ENCODE results near the gene CACNA1H. TPM values are rescaled to one million over a fixed set of nuclear protein-coding genes. Genes with fewer than 3 reads are reported as not detected.

The CACNA1H gene
- total and polyA plus RNA-seq, 7 experiments from 2014 or later: 0.31 to 8.8 (median 2.2) TPM

DNA sequence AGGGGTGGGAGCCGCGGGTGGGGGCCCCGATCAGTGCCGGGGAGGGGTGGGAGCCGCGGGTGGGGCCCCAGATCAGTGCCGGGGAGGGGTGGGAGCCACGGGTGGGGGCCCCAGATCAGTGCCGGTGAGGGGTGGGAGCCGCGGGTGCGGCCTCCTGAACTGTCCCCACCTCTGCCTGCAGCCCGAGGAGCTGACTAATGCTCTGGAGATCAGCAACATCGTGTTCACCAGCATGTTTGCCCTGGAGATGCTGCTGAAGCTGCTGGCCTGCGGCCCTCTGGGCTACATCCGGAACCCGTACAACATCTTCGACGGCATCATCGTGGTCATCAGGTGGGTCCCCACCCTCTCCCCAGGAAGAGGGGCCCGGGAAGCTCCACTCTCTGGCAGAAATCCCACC, 52.0 kb downstream of the CACNA1H start:
- no peak overlapping the region for H3K27ac Mint-ChIP-seq
- no peak overlapping the region for H3K4me3 ChIP-seq (ENCODE audit: low read length)
- H3K9me3 ChIP-seq (ENCODE audit: control insufficient read depth in 2 of 3, low read length in 3 of 3): no peaks in the 10 kb centered on the region
- ChIA-PET POLR2A (no interaction called here), CTCF (no interaction called here)
- no peaks in the 10 kb centered on the region for H3K36me3 ChIP-seq (ENCODE audit: control insufficient read depth in 2 of 3, insufficient read depth in 3 of 3, low read length in 3 of 3)
- no peak for DNase-seq
- H3K36me3 Mint-ChIP-seq: no peaks in the 10 kb centered on the region
- H3K27ac ChIP-seq (ENCODE audit: low read depth, low read length): no peak overlapping the region
- H3K4me1 Mint-ChIP-seq: peaks cover 0 to 5% (median 4%) of the 10 kb centered on the region in 7 donors
- no peaks in the 10 kb centered on the region for H3K27me3 Mint-ChIP-seq
- no peak overlapping the region for H3K4me3 Mint-ChIP-seq
- peaks cover 0 to 2% (median 0%) of the 10 kb centered on the region in 11 donors for H3K9me3 Mint-ChIP-seq
- intact Hi-C loops (cut with micrococcal nuclease): no loop called here
- no peak for ATAC-seq
- no peaks in the 10 kb centered on the region for H3K4me1 ChIP-seq (ENCODE audit: control insufficient read depth in 2 of 2, insufficient read depth in 2 of 2, low read length in 2 of 2)
- no peaks in the 10 kb centered on the region for H3K27me3 ChIP-seq (ENCODE audit: control insufficient read depth in 2 of 2, insufficient read depth in 2 of 2, low read length in 2 of 2)

DNA sequence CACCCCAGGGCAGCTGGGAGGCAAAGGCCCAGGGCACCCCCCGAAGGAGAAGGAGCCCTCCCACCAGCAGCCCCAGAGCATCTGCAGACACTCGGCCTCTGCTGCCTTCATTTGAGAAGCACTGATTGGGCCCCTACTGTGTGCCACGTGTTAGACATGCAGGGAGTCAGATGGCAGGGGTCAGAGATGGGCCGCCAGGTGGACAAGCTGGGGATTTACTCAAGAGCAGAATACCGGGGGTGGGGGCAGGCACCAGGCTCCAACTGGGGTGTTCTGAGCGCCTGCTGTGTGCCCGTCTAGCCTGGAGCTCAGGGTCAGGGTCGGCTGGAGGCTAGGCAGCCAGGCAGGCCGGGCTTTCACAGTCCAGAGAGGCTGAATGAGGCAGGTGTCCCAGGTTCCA, 53.4 kb downstream of the CACNA1H start:
- peaks cover 0 to 5% (median 4%) of the 10 kb centered on the region in 7 donors for H3K4me1 Mint-ChIP-seq
- CTCF ChIA-PET: no interaction called here
- POLR2A ChIA-PET: no interaction called here
- intact Hi-C loops (cut with micrococcal nuclease): no loop called here
- H3K9me3 Mint-ChIP-seq: no peaks in the 10 kb centered on the region
- ATAC-seq (no peak), DNase-seq (no peak)
- no peaks in the 10 kb centered on the region for H3K27me3 ChIP-seq (ENCODE audit: control insufficient read depth in 2 of 2, insufficient read depth in 2 of 2, low read length in 2 of 2)
- no peaks in the 10 kb centered on the region for H3K36me3 Mint-ChIP-seq
- H3K27ac ChIP-seq (ENCODE audit: low read depth, low read length): no peak overlapping the region
- H3K4me1 ChIP-seq (ENCODE audit: control insufficient read depth in 2 of 2, insufficient read depth in 2 of 2, low read length in 2 of 2): no peaks in the 10 kb centered on the region
- H3K4me3 ChIP-seq (ENCODE audit: low read length): no peak overlapping the region
- H3K27ac Mint-ChIP-seq: no peak overlapping the region
- H3K4me3 Mint-ChIP-seq: no peak overlapping the region
- H3K27me3 Mint-ChIP-seq: no peaks in the 10 kb centered on the region
- H3K9me3 ChIP-seq (ENCODE audit: control insufficient read depth in 2 of 3, low read length in 3 of 3): no peaks in the 10 kb centered on the region
- H3K36me3 ChIP-seq (ENCODE audit: control insufficient read depth in 2 of 3, insufficient read depth in 3 of 3, low read length in 3 of 3): no peaks in the 10 kb centered on the region

DNA sequence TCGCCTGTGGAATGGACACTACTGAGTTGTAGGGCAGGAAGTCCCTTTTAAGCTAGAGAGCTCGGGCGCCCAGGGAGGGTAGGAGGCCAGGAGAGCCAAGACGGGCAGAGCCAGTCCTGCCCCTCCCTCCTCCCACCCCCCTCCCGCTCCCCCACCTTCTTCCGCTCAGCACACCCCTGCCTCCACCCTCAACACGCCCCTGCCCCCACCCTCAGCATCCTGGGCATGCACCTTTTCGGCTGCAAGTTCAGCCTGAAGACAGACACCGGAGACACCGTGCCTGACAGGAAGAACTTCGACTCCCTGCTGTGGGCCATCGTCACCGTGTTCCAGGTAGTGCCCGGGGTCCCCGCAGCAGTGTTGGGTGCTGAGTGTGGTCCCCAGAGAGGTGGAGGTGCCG, 53.9 kb downstream of the CACNA1H start:
- Mint-ChIP-seq H3K9me3 (no peaks in the 10 kb centered on the region), H3K4me3 (peak overlapping the region in 3 of 10 donors; percentile 18 to 75 (median 49)), H3K27ac (peak overlapping the region in 1 of 9 donors; percentile 51), H3K27me3 (no peaks in the 10 kb centered on the region), H3K4me1 (peaks cover 0 to 5% (median 4%) of the 10 kb centered on the region in 7 donors), H3K36me3 (no peaks in the 10 kb centered on the region)
- H3K36me3 ChIP-seq (ENCODE audit: control insufficient read depth in 2 of 3, insufficient read depth in 3 of 3, low read length in 3 of 3): no peaks in the 10 kb centered on the region
- ATAC-seq (peak; percentile 38), DNase-seq (peak in 4 of 9 donors; percentile 14 to 49 (median 31))
- no peak overlapping the region for H3K27ac ChIP-seq (ENCODE audit: low read depth, low read length)
- intact Hi-C loops (cut with micrococcal nuclease): no loop called here
- no peaks in the 10 kb centered on the region for H3K27me3 ChIP-seq (ENCODE audit: control insufficient read depth in 2 of 2, insufficient read depth in 2 of 2, low read length in 2 of 2)
- no peaks in the 10 kb centered on the region for H3K9me3 ChIP-seq (ENCODE audit: control insufficient read depth in 2 of 3, low read length in 3 of 3)
- H3K4me1 ChIP-seq (ENCODE audit: control insufficient read depth in 2 of 2, insufficient read depth in 2 of 2, low read length in 2 of 2): no peaks in the 10 kb centered on the region
- ChIA-PET CTCF (no interaction called here), POLR2A (no interaction called here)
- no peak overlapping the region for H3K4me3 ChIP-seq (ENCODE audit: low read length)

DNA sequence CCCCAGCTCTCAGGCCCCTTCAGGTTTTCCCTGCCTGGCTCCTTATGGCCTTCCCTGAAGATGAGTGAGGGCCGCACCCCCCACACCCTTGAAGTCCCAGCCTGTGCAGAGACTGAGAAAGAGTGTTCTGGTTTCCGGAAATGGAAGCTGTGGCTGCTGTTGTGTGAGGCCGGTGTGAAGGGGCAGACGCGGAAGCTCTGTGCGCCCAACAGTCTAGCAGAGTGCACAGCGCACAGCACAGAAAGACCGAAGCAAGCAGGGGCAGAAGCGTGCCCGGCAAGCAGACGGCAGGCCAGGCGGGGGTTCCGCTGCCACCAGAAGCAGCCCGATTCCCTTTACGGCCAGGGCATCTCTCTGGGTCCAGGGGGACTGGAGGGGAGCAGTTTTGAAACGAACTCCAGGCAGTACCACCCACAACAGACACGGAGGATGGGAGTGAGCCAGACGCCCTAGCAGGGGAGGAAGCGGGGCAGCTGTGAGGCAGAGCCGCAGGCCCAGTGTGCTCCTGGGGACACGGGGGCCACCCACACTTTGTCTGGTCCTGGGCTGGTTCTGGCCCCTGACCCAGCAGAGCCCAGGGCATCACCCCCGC, 55.4 kb downstream of the CACNA1H start:
- Mint-ChIP-seq H3K27me3 (no peaks in the 10 kb centered on the region), H3K4me1 (peaks cover 0 to 5% (median 4%) of the 10 kb centered on the region in 7 donors), H3K9me3 (no peaks in the 10 kb centered on the region), H3K4me3 (peak overlapping the region in 9 of 10 donors; percentile 47 to 76 (median 69)), H3K27ac (peak overlapping the region in 8 of 9 donors; percentile 60 to 87 (median 74)), H3K36me3 (no peaks in the 10 kb centered on the region)
- Histone ChIP-seq H3K4me3 (ENCODE audit: low read length) (no peak overlapping the region), H3K27me3 (ENCODE audit: control insufficient read depth in 2 of 2, insufficient read depth in 2 of 2, low read length in 2 of 2) (no peaks in the 10 kb centered on the region), H3K27ac (ENCODE audit: low read depth, low read length) (no peak overlapping the region), H3K36me3 (ENCODE audit: control insufficient read depth in 2 of 3, insufficient read depth in 3 of 3, low read length in 3 of 3) (no peaks in the 10 kb centered on the region), H3K4me1 (ENCODE audit: control insufficient read depth in 2 of 2, insufficient read depth in 2 of 2, low read length in 2 of 2) (no peaks in the 10 kb centered on the region), H3K9me3 (ENCODE audit: control insufficient read depth in 2 of 3, low read length in 3 of 3) (no peaks in the 10 kb centered on the region)
- DNase-seq (peak in 5 of 9 donors; percentile 8 to 25 (median 14)), ATAC-seq (peak; percentile 54)
- ChIA-PET POLR2A (interaction anchor here (0.7 kb wide), 1 partner anchor 1312 kb away, joined by 3 read pairs; the partner anchor contains the start of gene AMDHD2), CTCF (no interaction called here)
- intact Hi-C loops (cut with micrococcal nuclease): no loop called here

DNA sequence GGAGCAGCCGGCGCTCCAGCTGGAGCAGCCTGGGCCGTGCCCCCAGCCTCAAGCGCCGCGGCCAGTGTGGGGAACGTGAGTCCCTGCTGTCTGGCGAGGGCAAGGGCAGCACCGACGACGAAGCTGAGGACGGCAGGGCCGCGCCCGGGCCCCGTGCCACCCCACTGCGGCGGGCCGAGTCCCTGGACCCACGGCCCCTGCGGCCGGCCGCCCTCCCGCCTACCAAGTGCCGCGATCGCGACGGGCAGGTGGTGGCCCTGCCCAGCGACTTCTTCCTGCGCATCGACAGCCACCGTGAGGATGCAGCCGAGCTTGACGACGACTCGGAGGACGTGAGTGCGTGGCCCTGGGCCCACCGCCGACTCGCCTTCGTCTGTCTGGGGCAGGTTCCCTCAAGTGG, 56.2 kb downstream of the CACNA1H start:
- H3K27ac ChIP-seq (ENCODE audit: low read depth, low read length): no peak overlapping the region
- H3K27ac Mint-ChIP-seq: no peak overlapping the region
- H3K4me1 Mint-ChIP-seq: peaks cover 0 to 5% (median 4%) of the 10 kb centered on the region in 7 donors
- no peak for ATAC-seq
- no peaks in the 10 kb centered on the region for H3K36me3 ChIP-seq (ENCODE audit: control insufficient read depth in 2 of 3, insufficient read depth in 3 of 3, low read length in 3 of 3)
- no peak overlapping the region for H3K4me3 Mint-ChIP-seq
- H3K9me3 ChIP-seq (ENCODE audit: control insufficient read depth in 2 of 3, low read length in 3 of 3): no peaks in the 10 kb centered on the region
- no peak overlapping the region for H3K4me3 ChIP-seq (ENCODE audit: low read length)
- POLR2A ChIA-PET: no interaction called here
- no peaks in the 10 kb centered on the region for H3K27me3 ChIP-seq (ENCODE audit: control insufficient read depth in 2 of 2, insufficient read depth in 2 of 2, low read length in 2 of 2)
- no peaks in the 10 kb centered on the region for H3K4me1 ChIP-seq (ENCODE audit: control insufficient read depth in 2 of 2, insufficient read depth in 2 of 2, low read length in 2 of 2)
- no peaks in the 10 kb centered on the region for H3K27me3 Mint-ChIP-seq
- H3K36me3 Mint-ChIP-seq: no peaks in the 10 kb centered on the region
- no peaks in the 10 kb centered on the region for H3K9me3 Mint-ChIP-seq
- no peak for DNase-seq
- intact Hi-C loops (cut with micrococcal nuclease): no loop called here
- CTCF ChIA-PET: no interaction called here

DNA sequence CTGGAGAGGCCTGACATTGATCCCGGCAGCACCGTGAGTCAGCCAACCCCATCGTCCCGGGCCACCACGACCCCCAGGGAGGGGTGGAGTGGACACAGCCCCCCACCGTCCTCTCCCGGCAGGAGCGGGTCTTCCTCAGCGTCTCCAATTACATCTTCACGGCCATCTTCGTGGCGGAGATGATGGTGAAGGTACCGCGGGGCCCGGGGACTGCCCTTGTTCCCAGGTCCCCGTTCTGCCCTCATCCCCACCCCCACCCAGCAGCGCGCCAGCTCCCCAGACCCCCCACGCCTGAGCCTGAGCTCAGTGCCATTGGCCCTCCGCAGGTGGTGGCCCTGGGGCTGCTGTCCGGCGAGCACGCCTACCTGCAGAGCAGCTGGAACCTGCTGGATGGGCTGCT, 57.6 kb downstream of the CACNA1H start:
- H3K27me3 ChIP-seq (ENCODE audit: control insufficient read depth in 2 of 2, insufficient read depth in 2 of 2, low read length in 2 of 2): no peaks in the 10 kb centered on the region
- POLR2A ChIA-PET: no interaction called here
- CTCF ChIA-PET: no interaction called here
- H3K36me3 ChIP-seq (ENCODE audit: control insufficient read depth in 2 of 3, insufficient read depth in 3 of 3, low read length in 3 of 3): no peaks in the 10 kb centered on the region
- Mint-ChIP-seq H3K36me3 (no peaks in the 10 kb centered on the region), H3K27ac (no peak overlapping the region), H3K4me1 (peaks cover 0 to 5% (median 4%) of the 10 kb centered on the region in 7 donors), H3K4me3 (no peak overlapping the region), H3K9me3 (no peaks in the 10 kb centered on the region), H3K27me3 (no peaks in the 10 kb centered on the region)
- H3K4me3 ChIP-seq (ENCODE audit: low read length): no peak overlapping the region
- no peaks in the 10 kb centered on the region for H3K4me1 ChIP-seq (ENCODE audit: control insufficient read depth in 2 of 2, insufficient read depth in 2 of 2, low read length in 2 of 2)
- no peak overlapping the region for H3K27ac ChIP-seq (ENCODE audit: low read depth, low read length)
- ATAC-seq (no peak), DNase-seq (no peak)
- intact Hi-C loops (cut with micrococcal nuclease): no loop called here
- H3K9me3 ChIP-seq (ENCODE audit: control insufficient read depth in 2 of 3, low read length in 3 of 3): no peaks in the 10 kb centered on the region

DNA sequence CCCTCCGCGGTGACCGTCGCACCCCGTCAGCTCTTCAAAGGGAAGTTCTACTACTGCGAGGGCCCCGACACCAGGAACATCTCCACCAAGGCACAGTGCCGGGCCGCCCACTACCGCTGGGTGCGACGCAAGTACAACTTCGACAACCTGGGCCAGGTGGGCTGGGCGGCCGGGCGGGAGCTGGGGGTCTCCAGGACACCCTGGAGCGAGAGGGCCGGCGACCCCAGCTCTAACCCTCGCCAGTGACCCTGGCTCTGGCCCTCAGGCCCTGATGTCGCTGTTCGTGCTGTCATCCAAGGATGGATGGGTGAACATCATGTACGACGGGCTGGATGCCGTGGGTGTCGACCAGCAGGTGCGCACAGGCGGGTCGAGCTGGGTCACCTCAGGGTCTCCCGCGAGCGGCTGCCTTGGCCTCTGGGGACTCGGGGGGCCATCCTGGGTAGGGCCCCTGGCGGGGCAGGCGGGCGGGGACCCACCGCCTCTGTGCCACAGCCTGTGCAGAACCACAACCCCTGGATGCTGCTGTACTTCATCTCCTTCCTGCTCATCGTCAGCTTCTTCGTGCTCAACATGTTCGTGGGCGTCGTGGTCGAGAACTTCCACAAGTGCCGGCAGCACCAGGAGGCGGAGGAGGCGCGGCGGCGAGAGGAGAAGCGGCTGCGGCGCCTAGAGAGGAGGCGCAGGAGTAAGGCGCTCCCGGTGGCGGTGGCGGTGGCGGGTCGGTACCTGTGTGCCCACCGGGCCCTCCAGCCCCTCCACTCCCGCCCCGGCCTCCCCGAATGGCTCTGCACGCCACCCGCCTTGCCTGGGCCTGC, 58.8 kb downstream of the CACNA1H start:
- Histone ChIP-seq H3K9me3 (ENCODE audit: control insufficient read depth in 2 of 3, low read length in 3 of 3) (no peaks in the 10 kb centered on the region), H3K4me3 (ENCODE audit: low read length) (no peak overlapping the region), H3K4me1 (ENCODE audit: control insufficient read depth in 2 of 2, insufficient read depth in 2 of 2, low read length in 2 of 2) (no peaks in the 10 kb centered on the region), H3K27ac (ENCODE audit: low read depth, low read length) (no peak overlapping the region), H3K27me3 (ENCODE audit: control insufficient read depth in 2 of 2, insufficient read depth in 2 of 2, low read length in 2 of 2) (no peaks in the 10 kb centered on the region), H3K36me3 (ENCODE audit: control insufficient read depth in 2 of 3, insufficient read depth in 3 of 3, low read length in 3 of 3) (no peaks in the 10 kb centered on the region)
- ChIA-PET CTCF (no interaction called here), POLR2A (no interaction called here)
- ATAC-seq (no peak), DNase-seq (no peak)
- H3K4me1 Mint-ChIP-seq: peaks cover 0 to 5% (median 4%) of the 10 kb centered on the region in 7 donors
- no peak overlapping the region for H3K27ac Mint-ChIP-seq
- H3K9me3 Mint-ChIP-seq: no peaks in the 10 kb centered on the region
- intact Hi-C loops (cut with micrococcal nuclease): no loop called here
- no peaks in the 10 kb centered on the region for H3K36me3 Mint-ChIP-seq
- H3K27me3 Mint-ChIP-seq: no peaks in the 10 kb centered on the region
- peak overlapping the region in 1 of 10 donors; percentile 40 for H3K4me3 Mint-ChIP-seq

Data from naive thymus-derived CD4-positive, alpha-beta T cell (primary cell).